22Rv1 (cell line): ENCODE results near the gene TBX22.

Experiments
- H3K27ac ChIP-seq: fragments of 450-650 bp; 2 replicates; pipeline ENCODE4 v1.5.1; 2017
- ZFX ChIP-seq: fragments of 450-650 bp; IDR thresholded peaks from 2 replicates; pipeline ENCODE4 v1.6.1; 2017; ENCODE audit warnings: antibody characterized with exemption, borderline replicate concordance
- TF ChIP-seq, protein P1 (sequence below): fragments of 450-650 bp; IDR thresholded peaks from 2 replicates; pipeline ENCODE4 v1.5.1; 2017; ENCODE audit warnings: mild to moderate bottlenecking

The TBX22 gene, protein sequence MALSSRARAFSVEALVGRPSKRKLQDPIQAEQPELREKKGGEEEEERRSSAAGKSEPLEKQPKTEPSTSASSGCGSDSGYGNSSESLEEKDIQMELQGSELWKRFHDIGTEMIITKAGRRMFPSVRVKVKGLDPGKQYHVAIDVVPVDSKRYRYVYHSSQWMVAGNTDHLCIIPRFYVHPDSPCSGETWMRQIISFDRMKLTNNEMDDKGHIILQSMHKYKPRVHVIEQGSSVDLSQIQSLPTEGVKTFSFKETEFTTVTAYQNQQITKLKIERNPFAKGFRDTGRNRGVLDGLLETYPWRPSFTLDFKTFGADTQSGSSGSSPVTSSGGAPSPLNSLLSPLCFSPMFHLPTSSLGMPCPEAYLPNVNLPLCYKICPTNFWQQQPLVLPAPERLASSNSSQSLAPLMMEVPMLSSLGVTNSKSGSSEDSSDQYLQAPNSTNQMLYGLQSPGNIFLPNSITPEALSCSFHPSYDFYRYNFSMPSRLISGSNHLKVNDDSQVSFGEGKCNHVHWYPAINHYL

DNA sequence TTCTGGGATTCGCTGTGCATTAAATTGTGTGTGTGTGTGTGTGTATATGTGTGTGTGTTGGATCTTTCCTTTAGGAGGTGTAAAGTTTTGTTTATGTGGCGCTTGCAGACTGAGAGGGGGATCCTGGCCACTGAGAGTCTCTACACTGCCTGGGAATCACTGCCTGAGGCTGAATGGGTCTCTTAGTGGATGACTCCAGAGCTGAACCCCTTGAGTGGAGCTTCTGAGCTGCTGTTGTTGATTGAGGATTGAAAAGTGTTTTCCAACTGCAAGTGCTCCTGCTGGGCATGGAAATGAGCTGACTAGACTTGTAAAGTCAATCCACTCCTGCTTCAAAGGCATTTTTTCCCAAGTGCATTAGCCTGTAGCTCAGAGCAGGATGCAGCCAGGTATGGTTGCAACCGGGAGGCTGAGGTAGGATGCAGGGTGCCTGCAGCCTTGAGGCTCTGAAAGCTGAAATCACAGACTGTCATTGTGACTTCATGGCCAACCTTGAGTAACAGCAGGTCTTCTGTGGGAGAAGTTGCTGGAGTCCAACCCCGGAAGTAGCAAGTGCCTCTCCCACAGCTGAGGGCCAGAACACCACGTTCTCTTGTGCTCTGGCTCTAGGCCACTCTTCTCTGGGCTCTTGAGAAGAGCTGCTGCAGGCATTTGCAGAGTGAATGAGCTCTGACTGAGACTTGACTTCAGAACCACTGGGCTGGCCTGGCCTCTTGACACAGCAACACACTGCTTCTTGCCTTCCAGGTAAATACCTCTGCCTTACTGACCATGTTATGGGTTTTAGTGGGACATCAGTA is at the start of gene TBX22:
TSS of gene TBX22 (plus strand) at position 613 of the 800 bp plus-strand sequence. CDS start 7,517 bp downstream, outside the sequence.
- no peak within 1 kb of the TSS for H3K27ac ChIP-seq
- TF ChIP-seq, protein P1, sequence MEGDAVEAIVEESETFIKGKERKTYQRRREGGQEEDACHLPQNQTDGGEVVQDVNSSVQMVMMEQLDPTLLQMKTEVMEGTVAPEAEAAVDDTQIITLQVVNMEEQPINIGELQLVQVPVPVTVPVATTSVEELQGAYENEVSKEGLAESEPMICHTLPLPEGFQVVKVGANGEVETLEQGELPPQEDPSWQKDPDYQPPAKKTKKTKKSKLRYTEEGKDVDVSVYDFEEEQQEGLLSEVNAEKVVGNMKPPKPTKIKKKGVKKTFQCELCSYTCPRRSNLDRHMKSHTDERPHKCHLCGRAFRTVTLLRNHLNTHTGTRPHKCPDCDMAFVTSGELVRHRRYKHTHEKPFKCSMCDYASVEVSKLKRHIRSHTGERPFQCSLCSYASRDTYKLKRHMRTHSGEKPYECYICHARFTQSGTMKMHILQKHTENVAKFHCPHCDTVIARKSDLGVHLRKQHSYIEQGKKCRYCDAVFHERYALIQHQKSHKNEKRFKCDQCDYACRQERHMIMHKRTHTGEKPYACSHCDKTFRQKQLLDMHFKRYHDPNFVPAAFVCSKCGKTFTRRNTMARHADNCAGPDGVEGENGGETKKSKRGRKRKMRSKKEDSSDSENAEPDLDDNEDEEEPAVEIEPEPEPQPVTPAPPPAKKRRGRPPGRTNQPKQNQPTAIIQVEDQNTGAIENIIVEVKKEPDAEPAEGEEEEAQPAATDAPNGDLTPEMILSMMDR = no peak
- no peak for TF ChIP-seq ZFX

DNA sequence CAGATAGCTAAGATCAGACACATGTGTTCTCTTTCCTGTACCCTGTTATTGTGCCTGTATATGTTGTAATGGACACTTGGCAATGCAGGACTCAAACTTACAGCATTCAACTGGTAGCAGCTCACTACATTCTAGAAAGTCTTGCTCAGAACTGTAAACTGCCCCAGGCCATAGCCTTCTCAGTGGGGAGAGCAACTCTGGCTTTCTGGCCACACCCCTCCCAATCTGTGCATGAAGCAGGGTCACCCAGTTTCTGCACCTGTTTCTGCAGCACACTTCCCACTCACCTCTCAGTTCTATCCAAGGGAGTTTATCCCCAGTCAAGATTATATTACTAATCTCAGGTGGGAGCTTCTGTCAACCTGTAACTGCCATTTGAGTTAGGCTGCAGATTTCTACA is 38.9 kb upstream of the TBX22 start:
- no peak for TF ChIP-seq ZFX
- TF ChIP-seq, protein P1 = no peak

DNA sequence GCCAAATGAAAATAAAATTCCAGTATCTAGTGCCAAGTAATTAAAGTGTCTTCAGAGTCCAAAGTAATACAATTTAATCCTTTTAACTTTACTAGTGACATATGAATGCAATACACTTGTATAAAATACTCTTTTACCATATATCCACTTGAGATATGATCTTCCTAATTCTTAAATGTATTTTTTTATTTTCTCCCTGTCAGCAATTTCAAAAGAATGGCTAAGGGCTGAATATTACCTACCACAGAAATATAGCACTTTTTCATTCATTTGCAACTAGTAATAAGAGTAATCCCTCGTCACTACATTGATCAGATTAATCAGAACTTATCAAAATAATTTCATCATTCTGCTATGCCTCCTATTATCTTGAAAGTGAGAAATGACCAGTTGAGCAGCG is 10.1 kb upstream of the TBX22 start:
- TF ChIP-seq, protein P1 = no peak
- no peak for TF ChIP-seq ZFX
- H3K27ac ChIP-seq = no peak overlapping the region

More for the DNA sequence above, 38.9 kb upstream of the TBX22 start:
- no peak overlapping the region for H3K27ac ChIP-seq

DNA sequence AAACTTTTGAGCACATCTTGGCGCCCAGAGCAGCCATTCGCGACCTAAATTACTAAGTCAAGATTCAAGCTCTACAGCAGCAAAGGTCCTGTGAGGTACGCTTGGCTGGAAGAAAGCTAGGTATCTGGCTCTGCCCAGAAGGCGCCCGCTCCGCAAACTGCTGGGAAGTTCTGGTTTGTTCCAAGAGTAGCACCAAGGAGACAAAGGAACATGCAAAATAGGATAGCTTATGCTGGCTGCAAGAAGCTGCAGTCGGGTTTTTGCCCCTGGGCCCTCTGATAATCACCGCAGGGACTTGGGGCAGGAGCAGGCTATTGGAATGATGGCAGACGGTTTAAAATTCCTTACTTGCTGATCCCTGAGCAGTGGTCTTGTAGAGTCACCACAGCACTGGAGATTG is 3.0 kb upstream of the TBX22 start:
- H3K27ac ChIP-seq = no peak overlapping the region
- TF ChIP-seq, protein P1 = no peak

DNA sequence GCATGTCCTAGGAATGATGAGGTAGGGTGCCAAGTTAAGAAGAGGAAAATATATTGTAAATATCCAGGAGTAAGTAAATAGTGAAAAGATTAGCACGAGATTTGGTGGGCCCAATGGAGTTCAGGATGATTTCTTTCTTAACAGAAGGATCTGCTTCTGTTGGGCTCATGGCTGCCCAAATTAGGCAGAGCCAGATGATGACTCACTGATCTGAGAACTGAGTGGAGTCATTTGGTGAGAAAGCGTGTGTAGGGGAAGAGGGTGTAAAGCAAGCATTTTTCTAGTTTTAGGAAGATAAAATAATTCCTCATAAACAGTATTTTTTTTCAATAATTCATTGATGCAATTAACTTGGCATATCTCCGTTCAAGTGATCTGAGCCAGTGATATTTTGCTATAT is 1.6 kb downstream of the TBX22 start:
- H3K27ac ChIP-seq = no peak overlapping the region

DNA sequence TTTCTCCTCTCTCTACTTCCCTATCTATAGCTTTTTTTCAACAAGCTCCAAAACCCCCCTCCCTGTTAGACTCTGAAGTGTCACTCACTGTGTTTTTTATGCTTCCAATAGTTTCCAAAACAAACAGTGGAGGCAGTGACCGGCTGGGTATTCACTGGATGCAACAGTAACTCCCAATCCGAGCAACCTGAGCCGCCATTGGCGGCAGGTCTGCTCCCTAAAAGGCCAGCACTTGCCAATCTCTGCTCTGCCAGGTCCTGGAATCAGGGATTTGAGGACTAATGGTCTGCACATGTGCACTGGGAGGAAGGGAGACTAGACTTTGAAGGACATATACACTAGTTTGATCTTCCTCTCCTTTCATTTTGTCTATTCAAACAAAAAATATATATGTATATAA is 7.1 kb downstream of the TBX22 start:
- TF ChIP-seq, protein P1 = no peak
- H3K27ac ChIP-seq = no peak overlapping the region

More for the DNA sequence above, 1.6 kb downstream of the TBX22 start:
- no peak for TF ChIP-seq ZFX
- TF ChIP-seq, protein P1 = no peak
